HCEC 1CT (cell line): ENCODE measurements around the gene TM9SF4.
A peak's percentile ranks its signal among the peaks of the same experiment; 100 is the strongest.

ENCODE experiments used
- DNase-seq: peaks from one replicate; pipeline ENCODE4 v3.0.0-alpha.2; 2017

The TM9SF4 gene, protein sequence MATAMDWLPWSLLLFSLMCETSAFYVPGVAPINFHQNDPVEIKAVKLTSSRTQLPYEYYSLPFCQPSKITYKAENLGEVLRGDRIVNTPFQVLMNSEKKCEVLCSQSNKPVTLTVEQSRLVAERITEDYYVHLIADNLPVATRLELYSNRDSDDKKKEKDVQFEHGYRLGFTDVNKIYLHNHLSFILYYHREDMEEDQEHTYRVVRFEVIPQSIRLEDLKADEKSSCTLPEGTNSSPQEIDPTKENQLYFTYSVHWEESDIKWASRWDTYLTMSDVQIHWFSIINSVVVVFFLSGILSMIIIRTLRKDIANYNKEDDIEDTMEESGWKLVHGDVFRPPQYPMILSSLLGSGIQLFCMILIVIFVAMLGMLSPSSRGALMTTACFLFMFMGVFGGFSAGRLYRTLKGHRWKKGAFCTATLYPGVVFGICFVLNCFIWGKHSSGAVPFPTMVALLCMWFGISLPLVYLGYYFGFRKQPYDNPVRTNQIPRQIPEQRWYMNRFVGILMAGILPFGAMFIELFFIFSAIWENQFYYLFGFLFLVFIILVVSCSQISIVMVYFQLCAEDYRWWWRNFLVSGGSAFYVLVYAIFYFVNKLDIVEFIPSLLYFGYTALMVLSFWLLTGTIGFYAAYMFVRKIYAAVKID

DNA sequence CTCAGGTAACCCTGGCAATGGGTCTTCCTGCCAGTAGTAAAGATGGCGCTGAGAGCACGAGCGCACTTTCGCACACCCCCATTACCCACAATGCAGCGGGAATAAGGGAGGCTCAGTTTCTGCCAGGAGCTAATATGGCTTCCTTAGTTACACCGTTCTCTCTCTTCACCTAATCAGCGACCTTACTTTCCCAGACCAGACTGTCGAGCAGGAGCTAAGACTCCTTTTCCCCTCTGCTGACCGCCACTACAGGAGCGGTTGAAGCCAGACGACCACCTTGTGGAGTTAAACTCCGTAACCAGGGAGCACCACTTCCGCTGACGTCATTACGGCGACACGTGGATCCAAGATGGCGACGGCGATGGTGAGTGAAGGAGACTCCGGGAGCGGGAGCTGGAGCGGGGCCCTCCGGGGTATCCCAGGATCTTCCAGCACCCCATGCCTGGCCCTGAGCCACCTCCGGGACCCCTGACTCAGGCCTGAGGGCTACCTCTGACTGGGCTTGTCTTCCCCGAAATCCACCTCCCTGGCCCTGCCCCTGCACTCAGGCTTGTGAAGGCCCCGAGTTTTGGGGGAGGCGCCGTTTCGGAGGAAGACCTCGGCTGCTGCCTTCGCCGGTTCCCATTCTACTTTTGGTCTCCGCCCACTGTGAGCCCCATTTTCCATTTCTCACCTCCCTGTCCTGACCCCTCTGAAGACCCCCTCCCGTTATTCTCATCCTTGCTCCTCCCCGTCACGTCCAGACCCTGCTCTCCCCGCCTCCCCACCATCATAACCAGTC, at the start of gene TM9SF4:
TSS of gene TM9SF4 (plus strand) at position 323 of the 781 bp plus-strand sequence. CDS start at position 350, 27 bp downstream.
- peak; percentile 91 for DNase-seq

DNA sequence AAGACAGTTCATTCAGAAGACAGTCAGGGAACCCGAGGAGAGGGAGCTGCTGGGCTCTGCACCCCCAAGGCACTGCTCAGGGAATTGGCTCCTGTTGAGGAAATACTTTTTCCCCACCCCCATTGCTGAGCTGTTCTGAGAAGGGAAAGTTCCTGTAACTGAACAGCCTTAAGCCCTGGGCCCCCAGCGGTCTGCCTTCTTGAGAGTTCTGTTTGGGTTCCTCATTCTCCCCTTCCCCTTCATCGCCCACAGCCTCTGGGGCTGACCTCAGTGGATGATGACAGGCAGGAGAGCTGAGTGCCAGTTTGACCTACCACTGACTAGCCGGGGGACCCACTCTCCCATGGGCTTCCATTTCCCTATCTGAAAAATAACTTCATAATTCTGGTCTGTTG, 46.7 kb upstream of the TM9SF4 start:
- DNase-seq, result no peak

DNA sequence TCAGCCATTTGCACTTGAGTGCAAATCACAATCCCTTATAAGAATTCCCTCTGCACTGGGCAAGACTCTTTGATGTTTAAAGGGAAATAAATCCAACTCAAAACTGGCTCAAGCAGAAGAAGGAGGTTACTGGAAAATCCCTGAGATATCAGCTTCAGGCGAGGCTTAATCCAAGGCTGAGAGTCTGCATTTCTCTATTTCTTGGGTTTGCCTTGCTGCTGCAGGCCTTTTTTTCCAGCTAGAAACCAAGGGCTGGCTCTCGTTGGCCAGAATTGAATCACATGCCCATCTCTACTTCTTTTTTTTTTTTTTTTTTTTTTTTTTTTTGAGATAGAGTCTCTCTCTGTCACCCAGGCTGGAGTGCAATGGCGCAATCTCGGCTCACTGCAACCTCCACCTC, 45.8 kb upstream of the TM9SF4 start:
- no peak for DNase-seq

DNA sequence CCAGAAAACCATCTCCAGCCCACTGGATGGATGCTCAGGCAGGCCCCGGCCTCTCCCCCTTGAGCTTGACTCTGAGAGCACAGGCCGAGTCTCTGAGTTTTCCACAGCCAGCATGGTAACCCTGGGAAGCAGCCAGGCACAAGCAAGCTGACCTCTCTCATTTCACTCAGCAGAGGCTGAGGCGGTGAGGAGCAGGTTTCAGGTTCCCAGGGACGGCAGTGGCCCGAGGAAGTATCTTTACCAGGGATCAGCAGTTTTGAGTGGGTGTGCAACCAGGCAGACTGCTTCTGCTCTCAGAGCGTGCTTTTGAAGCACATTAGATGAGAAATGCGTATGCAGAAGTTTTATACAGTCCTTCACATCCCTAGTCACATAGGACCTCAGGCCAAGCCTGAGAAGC, 44.8 kb upstream of the TM9SF4 start:
- no peak for DNase-seq

DNA sequence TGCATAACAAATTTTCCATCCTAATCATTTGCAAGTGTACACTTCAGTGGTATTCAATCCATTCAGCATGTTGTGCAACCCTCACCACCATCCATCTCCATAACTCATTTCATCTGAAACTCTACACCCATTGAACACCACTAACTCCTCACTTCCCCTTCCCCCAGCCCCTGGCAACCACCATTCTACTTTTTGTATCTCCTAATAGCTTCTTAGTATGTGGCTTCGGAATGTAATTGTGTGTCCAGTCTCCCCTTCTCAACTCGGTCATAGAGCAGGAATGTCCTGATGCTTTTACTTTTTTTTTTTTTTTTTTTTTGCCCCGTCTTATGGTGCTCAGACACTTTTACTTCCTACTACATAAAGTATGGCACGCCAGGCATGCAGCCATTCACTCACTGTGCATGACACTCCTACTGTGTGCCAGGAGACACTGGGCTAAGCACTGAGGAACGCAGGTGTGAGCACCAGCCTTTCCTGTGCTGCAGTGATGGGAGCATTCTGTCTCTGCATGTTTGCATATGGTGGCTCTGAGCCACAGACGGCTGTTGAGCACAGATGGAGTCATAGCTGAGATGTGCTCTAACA, 42.2 kb upstream of the TM9SF4 start:
- peak; percentile 93 for DNase-seq

DNA sequence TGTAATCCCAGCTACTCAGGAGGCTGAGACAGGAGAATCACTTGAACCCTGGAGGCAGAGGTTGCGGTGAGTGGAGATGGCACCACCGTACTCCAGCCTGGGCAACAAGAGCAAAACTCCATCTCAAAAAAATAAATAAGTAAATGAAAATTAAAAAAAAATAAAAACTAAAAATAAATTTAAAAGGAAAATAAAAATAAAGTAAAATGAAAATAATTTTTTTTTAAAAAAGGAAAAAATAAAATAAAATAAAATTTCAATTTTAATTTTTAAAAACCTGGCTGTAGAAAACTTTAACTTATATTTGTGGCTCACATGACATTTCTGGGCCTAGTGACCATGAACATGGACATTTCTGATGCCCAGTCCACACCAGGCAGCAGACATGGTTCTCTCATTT, 41.3 kb upstream of the TM9SF4 start:
- DNase-seq, result no peak

DNA sequence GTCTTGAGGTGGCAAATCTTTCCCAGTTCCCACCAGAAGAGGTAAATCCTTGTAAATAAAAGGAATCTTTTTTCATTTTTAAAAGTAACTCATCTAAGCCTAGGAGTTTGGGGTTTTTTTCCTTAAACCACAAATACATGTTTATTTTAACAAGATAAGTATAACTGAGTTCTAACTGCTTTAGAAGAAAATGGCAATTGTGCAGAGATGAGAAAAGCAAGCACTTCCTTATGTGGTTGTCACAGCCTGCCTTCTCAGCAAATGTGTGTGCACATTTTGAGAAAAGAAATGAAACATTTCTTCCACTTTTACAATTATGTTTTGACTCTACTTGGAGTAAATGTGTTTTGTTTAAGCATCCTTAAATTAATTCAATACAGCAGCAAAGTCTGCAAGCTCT, 39.8 kb upstream of the TM9SF4 start:
- DNase-seq, result no peak

DNA sequence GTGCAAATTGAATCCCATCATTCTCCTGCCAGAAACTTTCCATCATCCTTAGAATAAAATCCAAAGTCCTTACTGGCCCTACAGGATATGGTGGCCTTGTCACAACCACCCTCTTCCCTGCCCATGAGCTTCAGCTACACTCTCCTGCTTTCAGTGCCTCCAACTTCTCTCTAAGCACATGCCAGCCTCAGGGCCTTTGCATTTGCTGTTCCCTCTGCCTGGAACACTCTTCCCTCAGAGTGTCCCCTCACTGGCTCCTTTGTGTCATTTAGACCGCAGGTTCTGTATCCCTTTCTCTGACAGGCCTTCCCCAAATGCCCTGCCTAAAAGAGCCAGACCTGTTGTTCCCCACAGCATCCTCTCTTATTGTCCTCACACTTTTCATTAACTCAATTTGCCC, 39.2 kb upstream of the TM9SF4 start:
- DNase-seq, result no peak

DNA sequence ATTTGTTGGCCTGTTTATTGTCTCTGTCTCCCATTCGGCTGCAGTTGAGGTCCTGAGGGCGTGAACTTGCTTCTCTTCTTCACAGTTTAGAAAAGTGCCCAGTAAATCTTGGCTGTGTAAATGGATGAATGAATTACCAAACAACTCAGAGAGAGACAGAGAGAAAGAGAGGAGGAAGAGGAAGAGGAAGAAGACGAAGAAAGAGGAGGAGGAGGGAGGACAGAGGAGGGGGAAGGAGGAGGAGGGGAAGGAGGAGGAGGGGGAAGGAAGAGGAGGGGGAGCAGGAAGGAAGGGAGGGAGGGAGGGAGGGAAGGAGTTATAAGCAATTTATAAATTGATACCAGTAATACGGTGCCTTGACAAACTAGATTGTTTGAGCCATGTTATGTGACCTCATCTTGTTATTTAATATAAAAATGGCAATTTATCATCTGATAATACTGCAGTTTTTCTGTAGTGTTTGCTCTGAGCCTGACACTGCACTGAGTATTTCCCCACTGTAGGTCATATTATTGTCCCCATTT, 38.8 kb upstream of the TM9SF4 start:
- DNase-seq, result no peak

DNA sequence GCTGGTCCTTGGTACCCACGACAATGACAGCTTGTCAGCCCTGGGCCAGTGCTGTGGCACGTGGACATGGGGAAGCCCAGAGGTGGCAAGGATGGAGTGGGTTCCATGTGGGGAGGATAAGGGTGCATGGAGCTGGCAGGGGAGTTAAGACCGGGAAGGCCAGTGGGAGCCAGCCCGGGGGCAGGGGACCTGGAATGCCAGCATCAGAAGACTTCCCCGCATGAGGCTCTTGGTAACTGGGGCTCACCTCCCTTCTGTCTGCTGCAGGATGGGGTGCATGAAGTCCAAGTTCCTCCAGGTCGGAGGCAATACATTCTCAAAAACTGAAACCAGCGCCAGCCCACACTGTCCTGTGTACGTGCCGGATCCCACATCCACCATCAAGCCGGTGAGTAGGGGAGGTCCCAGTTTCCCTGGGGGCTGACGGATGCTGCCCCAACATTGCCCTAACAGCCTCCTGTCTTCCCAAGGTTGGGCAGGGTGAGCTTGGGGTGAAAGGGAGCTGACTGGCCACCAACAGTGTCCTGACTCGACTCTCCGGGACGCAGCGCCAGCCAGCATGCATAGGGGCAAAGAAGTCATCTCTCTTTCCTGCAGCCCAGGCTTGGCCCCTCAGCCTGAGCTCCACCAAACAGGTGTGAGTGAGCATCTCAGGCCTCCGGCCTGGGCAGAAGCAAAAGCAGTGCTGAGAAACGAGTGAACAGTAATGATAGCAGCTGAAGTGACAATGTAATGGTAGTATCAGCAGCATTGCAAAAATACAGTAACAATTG, 37.9 kb upstream of the TM9SF4 start:
- DNase-seq, result no peak

DNA sequence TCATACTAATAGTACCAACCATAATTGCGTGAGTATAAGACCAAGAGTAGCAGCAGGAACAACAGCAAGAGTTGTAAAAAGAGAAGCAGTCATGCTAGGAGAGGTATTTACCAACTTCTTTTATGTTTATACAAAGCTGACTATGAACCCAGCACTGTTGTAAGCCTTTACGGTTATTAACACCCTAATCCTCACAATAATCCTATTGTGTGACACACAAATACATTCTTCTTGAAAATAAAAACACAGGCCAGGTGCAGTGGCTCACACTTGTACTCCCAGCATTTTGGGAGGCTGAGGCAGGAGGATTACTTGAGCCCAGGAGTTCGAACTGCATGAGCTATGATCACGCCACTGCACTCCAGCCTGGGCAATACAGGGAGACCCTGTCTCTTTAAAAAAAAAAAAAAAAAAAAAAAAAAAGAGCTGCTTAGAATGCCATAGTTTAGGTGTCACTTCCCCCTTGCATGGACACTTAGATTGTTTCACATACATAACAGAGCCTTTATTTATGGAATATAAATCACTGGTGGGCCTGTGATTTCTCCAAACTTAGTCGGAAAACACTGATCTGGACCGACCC, 37.3 kb upstream of the TM9SF4 start:
- DNase-seq, result no peak

DNA sequence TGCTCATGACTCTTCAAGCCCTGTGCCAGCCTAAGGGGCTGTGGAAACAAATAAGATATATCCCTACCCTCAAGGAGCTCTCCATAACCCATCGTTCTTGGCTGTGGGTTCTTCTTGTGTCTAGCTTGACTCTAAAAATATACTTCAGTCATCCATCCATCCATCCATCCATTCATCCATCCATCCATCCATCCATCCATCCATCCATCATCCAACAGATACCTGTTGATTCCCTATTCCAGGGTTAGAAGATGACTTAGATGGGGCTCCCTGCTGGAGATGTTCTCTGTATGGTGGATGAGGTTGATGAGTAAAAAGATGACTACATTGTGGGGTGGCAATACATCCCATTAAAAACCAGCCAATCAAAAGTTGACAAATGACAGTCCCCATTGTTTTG, 34.0 kb upstream of the TM9SF4 start:
- no peak for DNase-seq

DNA sequence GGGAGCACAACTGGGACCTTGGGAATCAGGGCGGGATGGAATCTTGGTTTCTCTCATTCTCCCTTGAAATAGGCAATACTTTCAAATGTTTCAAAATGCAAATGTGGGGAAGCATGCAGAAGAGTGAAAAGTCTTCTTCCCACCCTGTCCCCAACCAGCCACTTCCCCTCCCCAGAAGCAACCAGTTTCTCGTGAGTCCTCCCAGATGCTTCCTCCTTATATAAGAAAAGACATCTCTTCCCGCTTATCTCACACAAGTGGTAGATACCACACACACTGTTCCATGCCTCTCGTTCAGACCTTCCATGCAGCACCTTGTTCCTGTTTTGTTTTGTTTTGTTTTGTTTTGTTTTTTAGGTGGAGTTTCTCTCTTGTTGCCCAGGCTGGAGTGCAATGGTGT, 32.3 kb upstream of the TM9SF4 start:
- no peak for DNase-seq

DNA sequence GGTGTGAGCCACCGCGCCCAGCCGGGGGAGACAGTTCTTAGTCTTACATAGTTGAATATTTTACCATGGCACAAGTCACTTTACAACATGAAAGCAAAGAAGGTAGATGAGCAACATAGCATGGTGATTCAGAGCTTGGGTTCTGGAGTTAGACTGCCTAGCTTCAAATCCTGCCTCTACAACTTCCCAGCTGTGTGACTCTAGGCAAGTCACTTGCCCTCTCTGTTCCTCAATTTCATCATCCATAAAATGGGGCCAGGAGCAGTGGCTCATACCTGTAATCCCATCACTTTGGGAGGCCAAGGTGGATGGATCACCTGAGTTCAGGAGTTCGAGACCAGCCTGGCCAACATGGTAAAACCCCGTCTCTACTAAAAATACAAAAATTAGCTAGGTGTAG, 31.2 kb upstream of the TM9SF4 start:
- DNase-seq, result no peak

DNA sequence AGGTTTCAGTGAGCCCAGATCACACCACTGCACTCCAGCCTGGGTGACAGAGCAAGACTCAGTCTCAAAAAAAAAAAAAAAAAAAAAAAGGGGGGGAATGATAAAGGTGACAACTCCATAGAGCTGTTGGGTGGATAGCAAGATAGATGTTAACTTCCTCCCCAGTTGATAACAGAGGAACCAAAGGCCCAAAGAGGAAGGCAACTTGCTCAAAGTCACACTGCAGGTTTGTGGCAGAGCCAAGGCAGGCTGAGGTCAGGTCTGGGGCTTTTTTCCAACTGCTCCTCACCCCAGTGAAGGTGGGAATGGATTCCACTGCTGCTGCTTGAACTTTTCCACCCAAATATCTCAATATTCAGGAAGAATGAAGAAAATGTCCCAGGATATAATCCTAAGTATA, 30.7 kb upstream of the TM9SF4 start:
- DNase-seq, result no peak

DNA sequence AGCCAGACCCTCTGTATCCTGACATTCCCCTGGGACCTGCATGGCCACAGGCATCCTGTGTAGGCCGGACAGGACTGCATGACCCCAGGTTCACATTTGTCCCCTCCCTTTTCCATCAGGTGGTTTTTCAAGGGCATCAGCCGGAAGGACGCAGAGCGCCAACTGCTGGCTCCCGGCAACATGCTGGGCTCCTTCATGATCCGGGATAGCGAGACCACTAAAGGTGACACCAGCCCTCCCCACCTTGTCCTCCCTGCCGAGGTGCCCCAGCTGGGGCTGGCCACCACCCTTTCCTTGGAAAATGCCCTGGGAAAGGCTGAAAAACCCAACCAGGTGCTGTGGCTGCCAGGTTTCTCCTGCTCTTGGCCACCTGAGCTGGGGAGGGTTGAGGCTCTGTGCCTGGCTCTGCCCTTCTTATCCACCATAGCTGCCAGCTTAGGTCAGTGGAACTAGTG, 29.8 kb upstream of the TM9SF4 start:
- DNase-seq, result no peak

DNA sequence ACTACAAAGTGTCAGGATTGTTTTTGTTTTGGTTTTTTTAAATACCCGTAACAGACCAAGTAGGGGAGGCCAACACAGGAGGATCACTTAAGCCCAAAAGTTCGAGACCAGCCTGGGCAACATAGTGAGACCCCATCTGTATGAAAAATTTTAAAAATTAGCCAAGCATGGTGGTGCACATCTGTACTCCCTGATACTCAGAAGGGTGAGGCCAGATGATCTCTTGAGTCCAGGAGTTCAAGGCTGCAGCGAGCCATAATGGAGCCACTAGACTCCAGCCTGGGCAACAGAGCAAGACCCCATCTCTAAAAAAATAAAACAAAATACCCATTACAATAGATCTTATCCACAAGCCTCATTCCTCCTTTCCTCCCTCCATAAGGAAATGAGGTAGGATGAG, 28.7 kb upstream of the TM9SF4 start:
- no peak for DNase-seq

DNA sequence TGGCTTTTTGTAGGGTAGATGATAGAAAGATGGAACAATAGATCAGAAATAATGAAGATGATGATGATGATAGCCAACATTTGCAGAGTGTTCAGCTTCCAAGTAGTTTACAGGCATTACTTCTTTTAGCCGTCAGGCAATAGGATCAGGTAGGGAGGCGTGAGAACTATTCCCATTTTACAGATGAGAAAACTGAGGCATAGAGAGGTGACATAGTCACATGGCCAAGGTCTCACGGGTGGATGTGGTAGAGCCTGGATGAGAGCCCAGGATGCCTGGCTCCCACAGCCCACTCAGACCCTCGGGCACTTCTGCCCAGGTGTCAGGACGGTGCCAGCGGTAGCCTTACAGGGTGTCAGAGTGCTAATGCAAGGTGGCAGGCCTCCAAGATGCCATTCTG, 26.0 kb upstream of the TM9SF4 start:
- DNase-seq, result no peak

DNA sequence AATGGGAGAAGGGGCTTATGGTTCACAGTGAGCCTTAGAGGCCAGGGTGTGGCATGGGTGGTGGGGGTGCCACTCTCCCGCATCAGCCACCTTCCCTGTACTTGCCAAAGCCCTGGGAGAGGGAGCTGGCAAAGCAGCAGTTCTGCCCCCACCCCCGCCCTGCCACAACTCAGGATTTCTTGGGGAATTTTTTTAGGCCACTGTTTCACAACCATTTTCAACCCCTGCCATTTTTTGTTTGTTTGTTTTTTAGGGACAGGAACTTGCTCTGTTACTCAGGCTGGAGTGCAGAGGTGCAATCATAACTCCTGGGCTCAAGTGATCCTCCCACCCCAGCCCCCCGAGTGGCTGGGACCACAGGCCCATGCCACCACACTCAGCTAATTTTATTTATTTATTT, 22.4 kb upstream of the TM9SF4 start:
- no peak for DNase-seq

DNA sequence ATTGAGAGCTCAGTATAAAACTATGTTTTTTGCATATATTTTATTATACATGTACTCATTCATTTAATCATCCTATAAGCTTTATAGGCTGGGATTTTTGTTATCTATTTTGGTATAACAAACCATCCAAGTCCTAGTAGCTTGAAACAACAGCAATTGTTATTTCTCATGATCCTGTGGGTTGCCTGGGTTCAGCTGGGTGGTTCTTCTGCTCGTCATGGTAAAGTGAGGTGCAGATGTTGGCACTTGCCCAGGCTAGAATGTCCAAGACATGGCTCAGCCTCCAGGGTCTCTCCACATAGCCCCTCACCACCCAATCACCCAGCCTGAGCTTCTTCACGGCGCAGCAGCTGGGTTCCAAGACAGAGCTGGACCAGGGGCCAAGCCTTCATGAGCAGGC, 20.8 kb upstream of the TM9SF4 start:
- no peak for DNase-seq

DNA sequence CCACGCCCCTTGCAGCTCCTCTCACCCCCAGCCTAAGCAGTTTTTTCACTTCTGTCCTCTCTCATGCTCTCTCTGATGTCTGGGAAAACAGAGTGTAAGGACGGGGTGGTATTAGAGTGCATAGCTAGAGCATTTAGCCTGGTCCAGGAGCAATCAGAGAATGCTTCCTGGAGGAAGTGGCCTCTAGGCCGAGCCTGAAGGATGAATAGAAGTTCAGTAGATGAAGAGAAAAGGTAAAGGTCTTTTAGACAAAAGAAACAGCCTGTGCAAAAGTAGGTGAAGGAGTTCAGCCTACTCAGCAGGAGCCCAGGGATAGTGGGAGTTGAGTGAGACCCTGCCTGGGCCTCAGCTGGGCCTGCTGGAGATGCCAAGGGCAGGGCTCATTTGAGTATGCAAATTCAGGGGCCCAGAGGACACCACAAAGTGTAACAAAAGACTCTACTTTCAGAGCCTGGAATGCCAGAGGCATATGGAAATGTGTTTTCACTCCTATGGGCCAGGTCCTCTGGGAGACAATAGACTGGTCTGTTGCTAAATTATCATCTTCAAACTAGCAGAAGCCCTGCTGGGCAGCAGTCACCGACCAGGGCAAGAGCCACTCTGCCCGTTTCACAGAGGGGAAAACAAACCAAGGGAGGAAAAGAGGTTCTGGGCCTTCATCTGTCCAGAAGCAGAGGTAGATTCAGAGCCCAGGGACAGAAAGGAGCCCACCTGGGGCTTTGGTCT, 19.7 kb upstream of the TM9SF4 start:
- DNase-seq, result no peak
